HTERT RPE-1 (cell line): ENCODE measurements around the gene BOLA1.
"Not testable (repeated sequence)": the region's sequence is repeated elsewhere in the genome, so short reads cannot be mapped to it uniquely, and the experiment has no call there.

Source experiments
- in situ Hi-C: fragments of 300-500 bp; cut with MboI; formaldehyde crosslinking; loops from 4 replicates; pipeline ENCODE4 v1.14.3; 2020; ENCODE audit warnings: low sequenced_read_pairs

BOLA1 gene, protein sequence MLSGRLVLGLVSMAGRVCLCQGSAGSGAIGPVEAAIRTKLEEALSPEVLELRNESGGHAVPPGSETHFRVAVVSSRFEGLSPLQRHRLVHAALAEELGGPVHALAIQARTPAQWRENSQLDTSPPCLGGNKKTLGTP

DNA sequence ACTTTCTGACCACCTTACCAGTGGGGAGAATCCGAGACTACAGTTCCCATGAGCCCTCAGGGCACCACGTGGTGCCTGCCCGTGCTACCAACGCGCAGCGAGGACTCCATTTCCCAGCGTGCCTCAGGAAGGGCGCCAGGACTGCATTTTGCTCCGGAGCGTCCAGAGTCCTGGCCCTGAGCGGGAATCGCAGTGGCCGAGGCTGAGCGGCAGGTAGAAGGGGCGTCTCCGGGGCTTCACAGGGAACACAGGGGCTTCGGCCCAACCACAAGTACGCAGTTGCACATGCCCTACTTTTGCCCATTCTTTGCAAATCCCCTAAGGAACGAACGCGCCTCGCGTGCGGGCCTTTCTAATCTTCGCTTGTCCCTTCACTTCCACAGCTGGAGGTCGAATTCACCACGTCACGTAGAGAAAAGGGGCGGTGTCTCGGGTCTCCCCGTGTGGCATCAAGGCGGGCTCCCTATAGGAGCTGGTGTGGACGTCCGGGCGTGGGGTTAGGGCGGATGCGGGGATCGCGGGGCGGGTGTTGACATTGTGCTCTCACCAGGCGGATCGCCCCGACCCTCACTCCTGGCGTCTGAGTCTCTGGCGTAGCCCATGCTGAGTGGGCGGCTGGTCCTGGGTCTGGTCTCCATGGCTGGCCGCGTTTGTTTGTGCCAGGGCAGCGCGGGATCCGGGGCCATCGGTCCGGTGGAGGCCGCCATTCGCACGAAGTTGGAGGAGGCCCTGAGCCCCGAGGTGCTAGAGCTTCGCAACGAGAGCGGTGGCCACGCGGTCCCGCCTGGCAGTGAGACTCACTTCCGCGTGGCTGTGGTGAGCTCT lies at the start of gene BOLA1:
TSS of gene BOLA1 (plus strand) at position 109 of the 825 bp plus-strand sequence. CDS start at position 601, 492 bp downstream.
- in situ Hi-C loops = no loop called here

DNA sequence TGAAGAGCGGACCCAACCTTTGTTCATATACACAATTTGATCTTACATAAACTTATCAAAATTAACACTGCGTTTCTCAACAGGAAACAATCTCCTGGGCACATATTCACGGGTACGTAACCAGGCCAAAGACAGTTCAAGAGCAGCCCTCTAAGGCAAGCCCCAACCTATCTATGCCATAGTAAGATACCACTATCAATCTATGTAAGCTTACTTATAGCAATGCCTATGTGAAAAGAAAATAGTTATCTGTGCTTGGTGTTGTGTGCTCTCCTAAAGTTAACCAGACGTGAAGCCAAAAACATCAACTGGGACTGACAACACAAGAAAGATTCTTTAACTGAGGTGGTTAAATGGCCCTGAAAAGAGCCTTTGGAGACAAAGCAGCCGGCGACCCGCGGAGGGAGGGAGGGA lies 49.4 kb upstream of the BOLA1 start:
- in situ Hi-C loops = no loop called here

DNA sequence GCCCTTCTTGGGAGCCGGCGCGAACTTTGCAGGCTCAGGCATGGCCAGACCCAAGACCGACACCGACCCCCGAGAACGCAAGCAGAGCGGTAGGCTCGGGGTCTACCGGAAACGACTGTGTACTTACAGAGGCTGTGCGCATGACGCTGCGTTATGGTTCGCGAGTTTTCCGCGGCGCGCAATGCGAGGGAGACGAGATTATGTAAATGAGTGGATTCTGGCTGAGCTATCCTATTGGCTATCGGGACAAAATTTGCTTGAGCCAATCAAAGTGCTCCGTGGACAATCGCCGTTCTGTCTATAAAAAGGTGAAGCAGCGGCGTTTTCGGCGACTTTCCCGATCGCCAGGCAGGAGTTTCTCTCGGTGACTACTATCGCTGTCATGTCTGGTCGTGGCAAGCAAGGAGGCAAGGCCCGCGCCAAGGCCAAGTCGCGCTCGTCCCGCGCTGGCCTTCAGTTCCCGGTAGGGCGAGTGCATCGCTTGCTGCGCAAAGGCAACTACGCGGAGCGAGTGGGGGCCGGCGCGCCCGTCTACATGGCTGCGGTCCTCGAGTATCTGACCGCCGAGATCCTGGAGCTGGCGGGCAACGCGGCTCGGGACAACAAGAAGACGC lies 48.5 kb upstream of the BOLA1 start:
- in situ Hi-C loops = not testable (repeated sequence)

DNA sequence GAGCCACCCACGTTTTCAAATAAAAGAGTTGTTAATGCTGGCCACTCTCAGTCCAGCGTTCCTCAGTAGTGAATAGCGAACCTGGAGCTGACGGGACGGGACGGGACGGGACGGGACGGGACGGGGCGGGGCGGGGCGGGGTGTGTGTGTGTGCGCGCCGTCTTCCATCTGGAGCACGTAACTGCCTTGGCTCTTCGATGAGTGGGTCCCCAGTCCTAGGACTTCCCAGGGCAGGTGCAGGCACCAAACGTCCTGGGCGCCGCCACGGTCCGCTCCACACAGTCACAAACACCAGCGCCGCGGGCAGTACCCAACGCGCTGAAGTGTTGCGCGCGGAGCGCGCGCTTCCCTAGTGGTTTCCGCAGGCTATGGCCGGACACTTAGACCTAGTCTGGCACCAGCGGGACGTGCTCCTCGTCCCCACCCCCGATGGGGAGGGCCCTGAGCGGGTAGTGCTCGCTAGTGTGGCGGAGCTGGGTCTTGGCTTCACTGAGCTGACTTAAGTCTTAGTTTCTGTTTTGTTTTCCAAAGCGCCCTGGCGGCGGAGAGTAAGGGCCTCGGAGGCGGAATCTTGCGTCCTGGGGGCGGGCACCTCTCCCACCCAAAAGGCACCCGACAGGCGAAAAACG lies 47.7 kb upstream of the BOLA1 start:
- in situ Hi-C loops = not testable (repeated sequence)

DNA sequence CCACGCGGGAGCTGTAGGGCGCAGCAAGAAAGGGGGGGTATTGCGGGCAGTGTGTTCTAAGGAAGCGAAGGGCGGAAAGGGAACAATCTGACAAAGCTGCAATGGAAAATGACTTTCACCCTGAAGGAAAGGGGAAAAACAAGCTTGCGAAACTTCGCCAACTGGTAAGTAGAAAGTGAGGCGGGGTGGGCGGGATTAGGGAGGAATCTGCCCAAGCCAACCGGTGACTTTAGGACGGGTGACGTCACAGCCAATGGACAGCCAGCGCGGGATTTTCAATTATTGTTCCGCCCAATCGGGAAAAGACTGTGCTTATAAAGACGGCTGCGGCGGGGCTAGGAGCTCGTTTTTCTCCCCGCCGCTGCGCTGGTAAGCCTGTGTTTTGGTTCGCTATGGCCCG lies 47.1 kb upstream of the BOLA1 start:
- in situ Hi-C loops = not testable (repeated sequence)

DNA sequence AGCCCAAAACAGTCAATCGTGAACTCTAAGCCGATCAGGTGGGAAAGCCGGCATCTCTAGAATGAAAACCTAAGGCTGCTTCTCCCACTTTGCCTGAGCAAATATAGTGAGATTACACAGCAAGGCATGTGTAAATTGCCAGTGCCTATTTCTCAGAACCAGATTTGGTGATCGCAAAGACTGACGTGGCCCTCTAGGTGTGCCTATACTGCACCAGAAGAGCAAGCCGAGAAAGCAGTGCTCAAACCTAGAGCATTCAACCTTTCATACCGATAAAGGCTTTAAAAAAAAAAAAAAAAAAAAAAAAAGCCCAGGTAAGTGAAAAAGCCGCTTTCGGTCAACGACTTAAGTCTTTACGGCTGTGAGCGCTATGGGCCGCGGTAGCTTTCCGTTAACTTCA lies 39.1 kb upstream of the BOLA1 start:
- in situ Hi-C loops = not testable (repeated sequence)

DNA sequence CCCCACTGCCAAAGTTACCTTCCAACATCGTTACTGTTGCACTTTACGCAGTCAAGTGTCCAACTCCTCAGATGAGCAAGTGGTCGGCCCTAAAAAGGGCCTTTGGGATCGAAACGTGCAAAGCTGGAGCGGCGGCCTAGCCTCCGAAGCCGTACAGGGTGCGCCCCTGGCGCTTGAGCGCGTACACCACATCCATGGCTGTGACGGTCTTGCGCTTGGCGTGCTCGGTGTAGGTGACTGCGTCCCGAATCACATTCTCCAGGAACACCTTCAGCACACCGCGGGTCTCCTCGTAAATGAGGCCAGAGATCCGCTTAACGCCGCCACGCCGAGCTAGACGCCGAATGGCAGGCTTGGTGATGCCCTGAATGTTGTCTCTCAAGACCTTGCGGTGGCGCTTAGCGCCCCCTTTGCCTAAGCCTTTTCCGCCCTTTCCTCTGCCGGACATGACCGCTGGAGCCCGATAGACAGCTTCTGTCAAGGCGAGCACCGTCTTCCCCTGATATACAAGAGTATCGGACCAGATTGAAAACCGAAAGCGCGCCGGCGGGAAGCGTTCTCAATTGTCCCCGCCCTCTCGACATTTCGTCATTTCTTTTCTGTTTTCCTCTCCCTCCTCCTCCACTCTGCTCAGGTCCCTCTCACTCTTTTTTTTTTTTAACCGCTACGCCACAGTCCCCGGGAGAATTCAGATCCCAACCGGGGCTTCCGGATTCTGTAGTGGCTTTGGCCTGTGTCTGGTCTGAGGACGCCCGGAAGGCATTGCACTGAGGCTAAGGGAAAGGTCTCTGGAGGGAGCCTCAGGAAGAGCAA lies 38.5 kb upstream of the BOLA1 start:
- in situ Hi-C loops = not testable (repeated sequence)

DNA sequence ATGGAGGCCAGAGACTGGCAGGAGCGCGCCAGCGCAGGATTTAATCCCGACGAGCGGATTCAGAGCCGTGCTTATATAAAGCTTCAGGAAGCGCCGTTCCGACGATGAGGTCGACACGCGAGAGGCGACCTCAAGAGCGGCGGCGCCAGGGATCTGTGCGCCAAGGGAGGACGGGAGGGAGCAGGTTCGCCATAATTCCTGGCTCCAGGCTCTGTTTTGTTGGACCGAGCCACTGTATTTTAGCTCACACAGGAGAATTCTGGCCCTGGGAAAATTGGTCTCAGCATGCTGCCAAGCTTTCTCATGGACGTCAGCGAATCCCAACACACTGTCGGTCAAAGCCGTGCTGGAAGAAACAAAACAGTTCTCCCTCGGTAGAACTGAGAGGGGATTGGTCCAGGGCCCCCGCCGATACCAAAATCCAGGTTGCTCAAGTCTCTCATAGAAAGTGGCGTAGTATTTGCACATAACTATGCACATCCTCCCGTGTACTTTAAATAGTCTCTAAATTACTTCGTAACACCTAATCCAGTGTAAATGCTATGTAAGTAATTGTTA lies 37.8 kb upstream of the BOLA1 start:
- in situ Hi-C loops = not testable (repeated sequence)

DNA sequence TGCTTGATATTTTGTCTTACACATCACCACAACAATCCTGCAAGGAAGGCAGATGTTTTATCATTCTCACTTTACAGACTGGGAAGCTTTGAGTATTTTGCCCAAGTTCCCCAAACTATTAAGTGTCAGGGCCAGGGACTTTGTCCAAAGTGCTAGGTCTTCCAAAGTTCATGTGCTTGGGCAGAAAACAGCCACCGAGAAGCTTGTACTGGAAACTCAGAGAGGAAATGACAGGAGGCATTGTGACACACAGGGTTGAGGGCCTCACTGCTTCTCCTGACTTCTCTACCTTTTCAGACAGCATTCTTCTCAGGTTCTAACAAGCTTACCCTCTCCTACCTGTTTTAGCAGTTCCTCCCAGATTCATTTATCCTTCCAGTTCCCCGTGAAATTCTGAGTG lies 32.5 kb upstream of the BOLA1 start:
- in situ Hi-C loops = not testable (repeated sequence)

DNA sequence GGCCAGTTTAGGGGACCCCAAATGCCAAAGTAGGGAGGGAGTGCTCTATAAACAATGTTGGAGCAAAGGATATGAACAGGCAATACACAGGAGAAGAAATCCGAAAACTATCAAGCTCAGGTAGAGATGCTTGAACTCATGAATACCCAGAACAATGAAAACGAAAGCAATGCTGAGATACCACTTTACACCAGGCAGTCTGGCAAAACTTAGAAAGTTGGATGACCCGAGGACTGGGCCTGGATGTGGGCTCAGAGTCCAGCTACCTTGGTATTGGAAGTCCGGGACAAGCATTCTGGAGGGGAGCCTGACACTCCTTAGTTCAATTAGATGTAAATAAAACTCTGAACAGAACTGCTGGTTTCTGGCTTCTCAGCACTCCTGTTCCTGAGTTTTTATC lies 26.3 kb upstream of the BOLA1 start:
- in situ Hi-C loops = not testable (repeated sequence)

DNA sequence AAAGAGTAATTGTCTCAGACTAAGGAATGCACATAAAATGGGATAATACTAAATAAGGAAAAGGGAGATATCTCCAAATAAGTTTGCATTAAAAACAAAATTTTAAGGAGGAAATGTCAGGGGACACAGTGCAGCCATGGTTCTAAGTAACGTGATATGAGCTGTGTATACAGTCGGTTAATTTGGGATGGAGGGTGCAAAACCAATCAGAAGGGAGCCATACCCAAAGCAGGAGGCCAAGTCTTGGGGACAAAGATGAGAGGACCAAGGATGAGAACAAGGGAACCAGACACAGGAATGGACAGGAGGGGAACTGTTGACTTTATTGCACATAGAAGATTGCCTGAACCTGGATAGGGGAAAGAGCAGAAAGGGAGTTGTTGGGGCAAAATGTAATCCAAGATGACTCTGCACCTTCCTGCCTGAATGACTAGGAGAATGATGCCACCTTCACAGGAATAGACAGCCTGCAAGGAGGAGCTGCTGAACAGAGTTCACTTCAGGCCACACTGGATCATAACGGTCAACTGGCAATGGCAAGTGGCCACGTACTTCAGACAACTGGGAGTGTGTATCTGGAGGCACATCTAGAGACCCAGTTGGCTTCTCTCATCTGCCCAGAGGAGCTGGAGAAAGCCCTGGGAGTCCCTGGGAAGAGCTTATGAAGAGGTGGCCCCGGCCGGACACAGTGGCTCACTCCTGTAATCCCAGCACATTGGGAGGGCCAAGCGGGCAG lies 22.0 kb upstream of the BOLA1 start:
- in situ Hi-C loops = no loop called here

DNA sequence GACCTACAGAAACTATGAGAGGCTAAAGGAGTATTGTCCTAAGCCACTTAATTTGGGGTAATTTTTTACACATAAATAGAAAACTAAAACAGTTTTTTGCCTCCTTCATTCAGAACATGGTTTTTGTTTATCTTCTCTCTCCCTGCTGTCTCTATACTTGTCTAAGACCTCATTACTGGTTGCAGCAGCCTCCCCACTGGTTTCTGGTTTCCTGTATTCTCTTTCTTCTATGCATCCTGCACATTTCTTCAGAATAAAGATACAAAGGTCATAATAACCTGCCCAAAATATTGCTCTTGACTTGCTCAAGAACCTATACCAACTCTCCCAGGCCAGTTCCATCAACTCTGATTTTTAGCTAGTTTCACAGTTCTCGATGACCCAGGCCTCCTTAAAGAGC lies 19.8 kb upstream of the BOLA1 start:
- in situ Hi-C loops = no loop called here

DNA sequence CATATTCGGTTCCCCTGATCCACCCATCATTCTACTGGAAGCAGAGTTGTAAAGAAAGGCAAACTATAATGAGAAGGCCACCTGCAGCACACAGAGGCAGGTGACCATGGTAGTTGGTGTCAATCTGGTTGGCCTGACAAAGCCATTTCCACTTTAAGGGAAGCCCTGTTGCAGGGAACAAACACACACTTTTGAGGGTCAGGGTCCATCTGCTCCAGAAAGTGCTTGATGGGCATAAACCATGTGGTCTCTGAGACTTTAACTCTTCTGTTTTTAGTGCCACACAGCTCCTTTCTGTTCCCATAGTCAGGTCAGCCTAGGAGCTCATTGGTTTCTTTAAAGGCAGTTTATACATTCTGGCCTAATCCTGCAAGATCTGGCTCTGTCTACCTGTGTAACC lies 17.5 kb upstream of the BOLA1 start:
- in situ Hi-C loops = no loop called here

DNA sequence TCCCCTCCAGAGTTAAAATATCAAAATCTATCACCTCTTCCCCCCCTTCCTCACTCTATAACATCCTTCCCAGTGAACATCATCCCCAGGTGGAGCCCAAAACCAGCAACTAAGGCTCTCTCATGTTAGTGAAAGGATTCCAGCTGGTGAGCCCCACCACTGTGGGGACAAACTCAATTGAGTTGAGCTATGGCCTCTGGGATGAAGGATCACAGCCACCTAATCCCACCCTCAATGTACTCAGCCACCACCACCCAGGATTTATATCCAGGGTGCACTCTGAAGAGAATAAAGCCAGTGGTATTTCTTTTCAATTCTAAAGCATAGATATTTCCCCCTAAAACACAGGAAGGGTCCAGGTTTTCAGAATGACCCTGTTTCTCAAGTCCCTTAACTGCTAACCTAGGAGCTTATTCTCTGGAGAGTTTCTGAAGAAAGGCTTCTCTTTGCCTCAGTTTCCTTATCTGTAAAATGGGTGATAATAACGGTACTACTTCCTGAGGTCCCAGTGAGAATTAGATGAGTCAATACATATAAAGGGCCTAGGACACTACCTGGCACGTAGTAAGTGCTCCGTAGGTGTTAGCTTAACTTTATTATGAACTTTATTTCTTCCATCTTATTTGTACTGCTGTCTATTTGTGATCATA lies 15.6 kb upstream of the BOLA1 start:
- in situ Hi-C loops = no loop called here

DNA sequence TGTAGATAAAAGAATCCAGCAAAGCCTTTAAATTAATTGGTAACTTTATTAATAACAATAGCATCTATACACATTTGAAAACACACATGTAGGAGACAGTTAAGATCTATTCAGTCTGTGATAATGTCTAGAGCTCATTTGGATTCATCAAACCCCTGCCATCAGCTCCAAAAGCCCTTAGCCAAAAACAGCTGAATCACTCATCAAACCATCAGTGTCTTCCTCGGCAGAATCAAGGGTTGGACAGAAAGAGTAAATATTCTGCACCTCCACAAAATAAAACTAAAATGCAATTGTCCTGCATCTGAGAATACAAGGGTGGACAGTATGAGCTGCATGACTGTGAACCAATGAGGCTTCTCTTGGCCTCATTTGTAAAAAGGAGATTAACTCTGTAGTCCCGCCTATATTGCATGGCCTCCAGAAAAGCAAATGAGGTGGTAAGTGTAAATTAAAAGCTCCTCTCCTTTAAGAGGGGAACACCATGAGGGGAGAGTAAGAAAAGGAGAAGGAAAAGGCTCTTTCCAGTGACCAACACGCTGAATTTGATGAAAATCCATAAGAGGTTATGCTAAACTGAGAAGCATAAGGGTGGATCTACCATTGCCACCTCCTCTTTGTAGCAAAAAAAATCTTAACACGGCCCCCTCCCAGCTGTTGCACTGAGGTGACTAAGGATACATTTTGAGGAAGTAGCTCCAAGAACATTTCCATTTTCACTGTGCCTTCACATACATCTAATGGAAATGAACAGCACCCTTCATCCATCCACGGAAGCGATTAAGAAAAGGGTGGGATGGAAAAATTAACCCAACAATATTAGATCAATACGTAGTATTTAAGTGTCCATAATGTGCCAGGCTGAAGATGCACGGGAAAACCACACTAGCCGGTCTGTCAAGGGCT lies 14.7 kb upstream of the BOLA1 start:
- in situ Hi-C loops = no loop called here

DNA sequence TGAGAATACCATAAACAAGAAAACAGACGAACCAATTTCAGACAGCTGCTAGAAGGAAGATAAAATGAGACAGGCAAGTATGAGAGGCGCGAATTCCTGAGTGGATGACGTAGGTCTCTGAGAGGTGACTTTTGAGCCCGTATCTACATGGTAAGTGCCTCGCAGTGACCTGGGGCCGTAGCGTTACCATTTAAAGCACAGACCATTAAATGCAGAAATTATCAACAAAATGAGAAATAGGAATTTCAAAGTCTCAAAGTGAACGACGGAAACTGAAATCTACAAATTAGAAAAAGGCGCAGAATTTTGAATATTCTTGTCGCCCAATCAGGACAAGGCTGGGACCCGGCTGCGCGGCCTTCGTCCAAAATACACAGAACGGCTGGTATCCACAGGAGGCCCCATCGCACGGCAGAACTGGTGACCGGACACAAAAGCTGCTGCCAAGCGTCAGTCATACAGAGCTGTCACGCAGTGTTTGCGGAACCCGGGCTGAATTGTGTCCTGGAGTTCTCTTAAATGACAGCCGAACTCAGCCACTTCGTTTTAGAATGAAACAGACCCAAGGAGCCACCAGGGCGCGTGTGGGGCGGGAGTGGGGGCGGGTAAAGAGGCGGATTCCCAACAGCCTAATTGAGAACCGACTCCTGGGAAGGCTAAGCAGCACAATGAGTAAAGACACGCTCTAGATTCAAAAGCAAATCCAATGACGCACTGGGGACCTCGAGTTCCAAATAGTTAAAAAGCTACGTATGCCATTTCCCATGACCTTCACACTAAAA lies 13.8 kb upstream of the BOLA1 start:
- in situ Hi-C loops = no loop called here

DNA sequence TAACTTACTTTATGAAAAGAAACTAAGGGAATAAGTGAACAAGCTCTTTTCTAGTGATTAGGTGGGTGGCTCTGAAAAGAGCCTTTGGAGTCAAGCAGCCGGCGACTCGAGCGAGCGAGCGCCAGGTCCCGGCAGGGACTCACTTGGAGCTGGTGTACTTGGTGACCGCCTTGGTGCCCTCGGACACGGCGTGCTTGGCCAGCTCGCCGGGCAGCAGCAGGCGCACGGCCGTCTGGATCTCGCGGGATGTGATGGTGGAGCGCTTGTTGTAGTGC lies 13.3 kb upstream of the BOLA1 start:
- in situ Hi-C loops = not testable (repeated sequence)
